GM10248 (cell line): Measurements from ENCODE around the gene GSTT4.
A peak's percentile ranks its signal among the peaks of the same experiment; 100 is the strongest.

Experiments
- CTCF ChIA-PET: fragments of 300-600 bp; sonication (Branson Sonifier 250); formaldehyde crosslinking; extraction: SDS; loops from one replicate; lab custom pipeline; 2021; ENCODE audit warnings: antibody characterized with exemption; lab: Yijun Ruan, JAX
- POLR2A ChIA-PET: fragments of 350-650 bp; sonication (Branson Sonifier 250); formaldehyde crosslinking; extraction: SDS; loops from one replicate; lab custom pipeline; 2020; ENCODE audit warnings: antibody characterized with exemption; lab: Yijun Ruan, JAX
- DNase-seq: peaks from one replicate; pipeline ENCODE4 v3.0.0; 2012; ENCODE audit errors: extremely low spot score
- CTCF ChIP-seq: IDR thresholded peaks from 2 replicates; pipeline ENCODE4 v1.5.1; 2012; ENCODE audit warnings: mild to moderate bottlenecking, low read depth; ENCODE audit errors: extremely low read depth, missing control alignments, control extremely low read depth

The GSTT4 gene

GRCh38 chr22:24005201-24005600, at the start of gene GSTT4:
Gene GSTT4, minus strand, starts transcription at chr22:24005453. Its CDS starts 97 bp downstream, at chr22:24005356.
- no peak for TF ChIP-seq CTCF
- POLR2A ChIA-PET: no interaction called here
- no peak for DNase-seq
- CTCF ChIA-PET: interaction anchor here (1.0 to 1.8 kb wide), 2 partner anchors 32 to 226 kb away, joined by 3 to 5 read pairs; no protein-coding TSS in a partner anchor

DNA sequence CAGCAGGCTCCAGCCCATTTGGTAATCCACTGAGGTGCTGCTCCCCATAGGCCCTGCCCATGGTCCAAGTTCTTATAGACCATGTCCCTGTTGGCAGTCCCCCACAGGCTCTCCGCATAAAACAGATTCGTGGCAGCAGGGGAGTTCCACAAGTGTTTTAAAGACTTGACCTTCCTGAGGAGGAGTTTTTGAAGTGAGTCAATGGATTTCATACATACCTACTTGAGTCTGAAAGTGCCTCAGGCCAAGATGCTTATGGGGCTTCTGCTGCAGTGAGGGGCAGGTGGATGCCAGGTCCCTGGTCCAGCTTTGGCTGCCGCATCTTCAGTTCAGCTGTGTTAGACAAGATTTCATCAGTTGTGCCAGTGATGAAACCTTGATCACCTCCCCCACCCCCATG, 49.1 kb upstream of the GSTT4 start:
- DNase-seq: no peak
- CTCF ChIA-PET: interaction anchor here (0.9 kb wide), 1 partner anchor 103 kb away, joined by 3 read pairs; no protein-coding TSS in a partner anchor
- POLR2A ChIA-PET: interaction anchor here (0.6 kb wide), 1 partner anchor 35 kb away, joined by 8 read pairs; no protein-coding TSS in a partner anchor
- no peak for TF ChIP-seq CTCF

DNA sequence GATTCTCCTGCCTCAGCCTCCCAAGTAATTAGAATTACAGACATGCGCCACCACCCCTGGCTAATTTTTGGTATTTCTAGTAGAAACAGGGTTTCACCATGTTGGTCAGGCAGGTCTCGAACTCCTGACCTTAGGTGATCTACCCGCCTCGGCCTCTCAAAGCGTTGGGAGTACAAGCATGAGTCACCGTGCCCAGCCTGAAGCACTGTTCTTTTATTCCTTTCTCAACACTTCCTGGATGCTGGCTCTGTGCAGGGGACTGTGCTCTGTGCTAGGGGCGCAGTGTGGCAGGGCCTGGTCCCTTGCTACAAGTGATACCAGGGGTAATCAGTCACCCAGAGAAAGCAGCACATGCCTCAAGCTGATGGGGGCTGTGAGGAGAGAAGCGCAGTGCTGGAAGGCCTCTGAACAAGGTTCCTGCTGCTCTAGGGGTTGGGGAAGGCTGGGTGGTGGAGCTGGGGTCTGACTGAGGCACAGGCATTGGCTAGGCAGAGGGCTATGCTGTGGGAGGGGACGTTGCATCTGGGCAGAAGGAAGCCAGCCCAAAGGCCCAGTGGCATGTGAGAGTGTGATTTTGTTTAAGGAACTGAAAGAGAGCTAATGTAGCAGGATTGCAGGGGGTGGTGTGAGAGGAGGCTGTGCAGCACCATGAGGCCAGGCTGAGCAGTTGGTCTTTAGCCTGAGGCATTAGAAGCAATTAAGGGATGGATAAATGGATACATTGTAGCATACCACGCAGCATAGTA, 48.4 kb upstream of the GSTT4 start:
- ChIA-PET CTCF (interaction anchor here (0.9 kb wide), 1 partner anchor 104 kb away, joined by 3 read pairs; no protein-coding TSS in a partner anchor), POLR2A (interaction anchor here (0.6 kb wide), 1 partner anchor 34 kb away, joined by 8 read pairs; no protein-coding TSS in a partner anchor)
- peak; percentile 70 for DNase-seq
- no peak for TF ChIP-seq CTCF

GRCh38 chr22:24051568-24051967, 46.3 kb upstream of the GSTT4 start:
- TF ChIP-seq CTCF: no peak
- CTCF ChIA-PET: no interaction called here
- no peak for DNase-seq
- POLR2A ChIA-PET: no interaction called here

- CTCF ChIA-PET: no interaction called here
- no peak for TF ChIP-seq CTCF
- POLR2A ChIA-PET: no interaction called here
- no peak for DNase-seq
Measured at GRCh38 chr22:24051028-24051427, 45.8 kb upstream of the GSTT4 start.

DNA sequence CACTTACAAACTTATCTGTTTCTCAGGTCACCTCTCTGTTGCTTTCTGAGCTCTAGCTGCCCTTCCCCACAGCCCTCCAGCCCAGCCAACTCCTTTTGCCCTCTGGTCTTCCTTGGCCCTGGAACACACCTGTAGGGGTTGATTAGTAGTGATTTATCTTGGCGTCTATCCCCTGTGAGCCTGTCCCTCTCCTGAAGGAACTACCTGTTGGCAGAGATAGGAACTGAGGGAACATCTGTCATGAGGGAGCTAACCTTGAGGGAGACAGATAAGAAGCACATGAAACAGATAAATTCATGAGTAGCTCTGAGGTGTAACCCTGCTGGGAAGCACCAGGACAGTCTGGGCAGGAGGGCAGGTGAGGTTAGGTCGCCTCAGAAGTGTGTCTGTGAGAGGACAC, 44.7 kb upstream of the GSTT4 start:
- no peak for TF ChIP-seq CTCF
- no peak for DNase-seq
- ChIA-PET CTCF (interaction anchor here (1.0 to 1.1 kb wide), 2 partner anchors 12 to 20 kb away, joined by 3 to 4 read pairs; no protein-coding TSS in a partner anchor), POLR2A (no interaction called here)
